ENCODE results near the gene AFTPH.

The AFTPH gene

GRCh38 chr2:64492272-64492671 lies 31.9 kb upstream of the AFTPH start:
- TF ChIP-seq EZH2phosphoT487 (IDR thresholded peaks at IDR 0.05; ENCODE audit: borderline replicate concordance, low read length) (no peak), CTCF (IDR thresholded peaks at IDR 0.05; ENCODE audit: low read depth, low read length, poor library complexity, severe bottlenecking) (no peak)
- Histone ChIP-seq H3K27me3 (ENCODE audit: control insufficient read depth, low read length) (peaks cover 14% of the 10 kb centered on the region), H4K20me1 (ENCODE audit: control insufficient read depth, insufficient read depth, low read depth, low read length) (no peaks in the 10 kb centered on the region), H3K9me2 (replicated peaks; ENCODE audit: control insufficient read depth, low read length) (no peaks in the 10 kb centered on the region), H3K4me1 (ENCODE audit: control insufficient read depth, low read length) (peaks cover 3% of the 10 kb centered on the region), H3K9me3 (ENCODE audit: control insufficient read depth, insufficient read depth, low read length) (no peaks in the 10 kb centered on the region), H3K36me3 (ENCODE audit: control insufficient read depth, low read length) (no peaks in the 10 kb centered on the region), H3K4me3 (ENCODE audit: low read length) (no peak overlapping the region), H3K4me2 (ENCODE audit: low read length) (no peak overlapping the region), H3K27ac (ENCODE audit: low read depth, low read length) (no peak overlapping the region), H3K79me2 (ENCODE audit: control insufficient read depth, low read length) (no peaks in the 10 kb centered on the region), H3F3A (ENCODE audit: control insufficient read depth, insufficient read depth) (no peaks in the 10 kb centered on the region)

GRCh38 chr2:64492821-64493220 lies 31.3 kb upstream of the AFTPH start:
- Histone ChIP-seq H3K9me2 (replicated peaks; ENCODE audit: control insufficient read depth, low read length) (no peaks in the 10 kb centered on the region), H3K79me2 (ENCODE audit: control insufficient read depth, low read length) (no peaks in the 10 kb centered on the region), H3K9me3 (ENCODE audit: control insufficient read depth, insufficient read depth, low read length) (no peaks in the 10 kb centered on the region)

GRCh38 chr2:64493788-64494187 lies 30.3 kb upstream of the AFTPH start:
- Histone ChIP-seq H3K4me2 (ENCODE audit: low read length) (no peak overlapping the region), H3K4me3 (ENCODE audit: low read length) (no peak overlapping the region), H3K4me1 (ENCODE audit: control insufficient read depth, low read length) (no peaks in the 10 kb centered on the region), H3F3A (ENCODE audit: control insufficient read depth, insufficient read depth) (no peaks in the 10 kb centered on the region), H3K9me3 (ENCODE audit: control insufficient read depth, insufficient read depth, low read length) (no peaks in the 10 kb centered on the region), H4K20me1 (ENCODE audit: control insufficient read depth, insufficient read depth, low read depth, low read length) (no peaks in the 10 kb centered on the region), H3K36me3 (ENCODE audit: control insufficient read depth, low read length) (no peaks in the 10 kb centered on the region), H3K9me2 (replicated peaks; ENCODE audit: control insufficient read depth, low read length) (no peaks in the 10 kb centered on the region), H3K79me2 (ENCODE audit: control insufficient read depth, low read length) (no peaks in the 10 kb centered on the region), H3K27ac (ENCODE audit: low read depth, low read length) (no peak overlapping the region), H3K27me3 (ENCODE audit: control insufficient read depth, low read length) (peaks cover 15% of the 10 kb centered on the region)
- no peak for TF ChIP-seq EZH2phosphoT487 (IDR thresholded peaks at IDR 0.05; ENCODE audit: borderline replicate concordance, low read length)

More at GRCh38 chr2:64492821-64493220, 31.3 kb upstream of the AFTPH start:
- peaks cover 14% of the 10 kb centered on the region for H3K27me3 ChIP-seq (ENCODE audit: control insufficient read depth, low read length)
- H3K4me2 ChIP-seq (ENCODE audit: low read length): no peak overlapping the region
- no peaks in the 10 kb centered on the region for H3K36me3 ChIP-seq (ENCODE audit: control insufficient read depth, low read length)
- TF ChIP-seq CTCF (IDR thresholded peaks at IDR 0.05; ENCODE audit: low read depth, low read length, poor library complexity, severe bottlenecking) (no peak), EZH2phosphoT487 (IDR thresholded peaks at IDR 0.05; ENCODE audit: borderline replicate concordance, low read length) (no peak)
- H3F3A ChIP-seq (ENCODE audit: control insufficient read depth, insufficient read depth): no peaks in the 10 kb centered on the region
- H3K4me1 ChIP-seq (ENCODE audit: control insufficient read depth, low read length): peaks cover 3% of the 10 kb centered on the region
- no peaks in the 10 kb centered on the region for H4K20me1 ChIP-seq (ENCODE audit: control insufficient read depth, insufficient read depth, low read depth, low read length)
- H3K4me3 ChIP-seq (ENCODE audit: low read length): no peak overlapping the region
- no peak overlapping the region for H3K27ac ChIP-seq (ENCODE audit: low read depth, low read length)

- no peaks in the 10 kb centered on the region for H3F3A ChIP-seq (ENCODE audit: control insufficient read depth, insufficient read depth)
- no peaks in the 10 kb centered on the region for H3K9me2 ChIP-seq (replicated peaks; ENCODE audit: control insufficient read depth, low read length)
- TF ChIP-seq CTCF (IDR thresholded peaks at IDR 0.05; ENCODE audit: low read depth, low read length, poor library complexity, severe bottlenecking): no peak
- no peak for TF ChIP-seq EZH2phosphoT487 (IDR thresholded peaks at IDR 0.05; ENCODE audit: borderline replicate concordance, low read length)
- H3K4me3 ChIP-seq (ENCODE audit: low read length): no peak overlapping the region
- H3K4me1 ChIP-seq (ENCODE audit: control insufficient read depth, low read length): no peaks in the 10 kb centered on the region
- H3K79me2 ChIP-seq (ENCODE audit: control insufficient read depth, low read length): no peaks in the 10 kb centered on the region
- H3K36me3 ChIP-seq (ENCODE audit: control insufficient read depth, low read length): no peaks in the 10 kb centered on the region
- no peak overlapping the region for H3K4me2 ChIP-seq (ENCODE audit: low read length)
- H3K27ac ChIP-seq (ENCODE audit: low read depth, low read length): no peak overlapping the region
- peaks cover 27% of the 10 kb centered on the region for H3K27me3 ChIP-seq (ENCODE audit: control insufficient read depth, low read length)
- H3K9me3 ChIP-seq (ENCODE audit: control insufficient read depth, insufficient read depth, low read length): no peaks in the 10 kb centered on the region
- no peaks in the 10 kb centered on the region for H4K20me1 ChIP-seq (ENCODE audit: control insufficient read depth, insufficient read depth, low read depth, low read length)
Measured at GRCh38 chr2:64498438-64498837, 25.7 kb upstream of the AFTPH start.
